Measurements from ENCODE around the gene FNDC4. TPM values are rescaled to one million over a fixed set of nuclear protein-coding genes. Genes with fewer than 3 reads are reported as not detected.
"Not testable (repeated sequence)": the region's sequence is repeated elsewhere in the genome, so short reads cannot be mapped to it uniquely, and the experiment has no call there.

FNDC4 gene
- total and polyA plus RNA-seq, 4 donors = 11.4 to 165 (median 41.8) TPM

GRCh38 chr2:27538839-27539450 lies 43.9 kb upstream of the FNDC4 start:
- not testable (repeated sequence) for H3K4me1 ChIP-seq (ENCODE audit: control insufficient read depth in 4 of 4, insufficient read depth in 4 of 4, low read length in 3 of 4); H3K27me3 ChIP-seq (ENCODE audit: control insufficient read depth in 4 of 4, insufficient read depth in 4 of 4, low read length in 3 of 4); H3K4me3 ChIP-seq (ENCODE audit: low read depth in 1 of 3, low read length in 3 of 3); DNase-seq (ENCODE audit: low spot score); H3K36me3 ChIP-seq (ENCODE audit: control insufficient read depth in 4 of 4, insufficient read depth in 3 of 4, low read depth in 1 of 4, low read length in 3 of 4); H3K27ac ChIP-seq (ENCODE audit: low read depth in 1 of 2, low read length in 2 of 2); H3K9me3 ChIP-seq (ENCODE audit: control insufficient read depth in 4 of 4, low read length in 3 of 4); H3K9ac ChIP-seq (ENCODE audit: low read depth in 1 of 2, low read length in 2 of 2)
- 63% methylated on average over 4 of the region's 6 CpGs for WGBS

DNA sequence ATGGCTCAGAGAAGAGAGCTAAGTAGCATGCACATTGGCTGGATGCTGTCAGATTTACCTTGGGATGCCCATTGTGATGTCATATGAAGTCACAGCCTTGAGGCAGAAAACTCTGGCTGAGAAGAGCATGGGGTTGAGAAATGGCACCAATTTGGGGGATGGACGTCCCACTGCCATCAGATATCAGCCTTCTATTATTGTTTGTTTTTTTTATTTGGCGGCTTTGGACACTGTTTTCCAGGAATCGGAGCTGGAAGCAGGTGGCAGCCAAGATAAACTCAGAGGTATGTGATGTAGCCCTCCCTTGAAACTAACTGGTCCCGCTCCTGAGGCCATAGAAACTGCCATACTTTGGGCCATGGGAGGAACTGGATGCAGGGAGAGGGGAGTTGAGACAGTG lies 42.3 kb upstream of the FNDC4 start:
- DNase-seq (ENCODE audit: low spot score) = no peak
- no peak overlapping the region for H3K9ac ChIP-seq (ENCODE audit: low read depth in 1 of 2, low read length in 2 of 2)
- H3K4me3 ChIP-seq (ENCODE audit: low read depth in 1 of 3, low read length in 3 of 3) = no peak overlapping the region
- H3K27ac ChIP-seq (ENCODE audit: low read depth in 1 of 2, low read length in 2 of 2) = no peak overlapping the region
- no peaks in the 10 kb centered on the region for H3K9me3 ChIP-seq (ENCODE audit: control insufficient read depth in 4 of 4, low read length in 3 of 4)
- H3K27me3 ChIP-seq (ENCODE audit: control insufficient read depth in 4 of 4, insufficient read depth in 4 of 4, low read length in 3 of 4) = no peaks in the 10 kb centered on the region
- WGBS = 54% methylated on average over 4 of the region's 4 CpGs
- TF ChIP-seq RXRA (IDR thresholded peaks at IDR 0.05) (no peak), HNF4A (conservative IDR thresholded peaks at IDR 0.05) (no peak), ATF3 (IDR thresholded peaks at IDR 0.05) (no peak), RAD21 (IDR thresholded peaks at IDR 0.05) (no peak), GABPA (IDR thresholded peaks at IDR 0.05 in 1 of 2, conservative IDR thresholded peaks at IDR 0.05 in 1 of 2) (no peak), HNF4G (IDR thresholded peaks at IDR 0.05) (no peak)
- no peaks in the 10 kb centered on the region for H3K36me3 ChIP-seq (ENCODE audit: control insufficient read depth in 4 of 4, insufficient read depth in 3 of 4, low read depth in 1 of 4, low read length in 3 of 4)
- H3K4me1 ChIP-seq (ENCODE audit: control insufficient read depth in 4 of 4, insufficient read depth in 4 of 4, low read length in 3 of 4) = no peaks in the 10 kb centered on the region

DNA sequence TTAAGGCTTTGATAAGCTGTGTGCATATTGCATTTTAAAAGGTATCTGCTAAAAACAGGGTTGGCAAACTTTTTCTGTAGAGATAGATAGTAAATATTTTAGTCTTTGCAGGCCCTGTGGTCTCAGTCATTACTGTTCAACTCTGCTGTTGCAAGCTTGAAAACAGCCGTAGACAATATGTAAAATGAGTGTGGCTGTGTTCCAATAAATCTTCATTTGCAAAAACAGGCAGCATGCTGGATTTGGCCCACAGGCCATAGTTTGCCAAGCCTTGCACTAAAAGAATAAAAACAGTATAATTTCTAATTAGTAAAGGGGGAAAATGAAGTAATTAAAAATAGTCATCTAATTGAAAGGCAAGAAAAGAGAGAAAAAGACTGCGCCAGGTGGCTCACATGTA lies 37.0 kb upstream of the FNDC4 start:
- Histone ChIP-seq H3K9ac (ENCODE audit: low read depth in 1 of 2, low read length in 2 of 2) (no peak overlapping the region), H3K4me1 (ENCODE audit: control insufficient read depth in 4 of 4, insufficient read depth in 4 of 4, low read length in 3 of 4) (no peaks in the 10 kb centered on the region), H3K9me3 (ENCODE audit: control insufficient read depth in 4 of 4, low read length in 3 of 4) (no peaks in the 10 kb centered on the region), H3K36me3 (ENCODE audit: control insufficient read depth in 4 of 4, insufficient read depth in 3 of 4, low read depth in 1 of 4, low read length in 3 of 4) (no peaks in the 10 kb centered on the region), H3K27me3 (ENCODE audit: control insufficient read depth in 4 of 4, insufficient read depth in 4 of 4, low read length in 3 of 4) (no peaks in the 10 kb centered on the region), H3K27ac (ENCODE audit: low read depth in 1 of 2, low read length in 2 of 2) (no peak overlapping the region), H3K4me3 (ENCODE audit: low read depth in 1 of 3, low read length in 3 of 3) (no peak overlapping the region)
- TF ChIP-seq FOXA1 (IDR thresholded peaks at IDR 0.05) (no peak), SP1 (IDR thresholded peaks at IDR 0.05) (no peak), ATF3 (IDR thresholded peaks at IDR 0.05) (no peak), TAF1 (conservative IDR thresholded peaks at IDR 0.05) (no peak), YY1 (IDR thresholded peaks at IDR 0.05) (no peak), CTCF (IDR thresholded peaks at IDR 0.05; ENCODE audit: low read depth, low read length, missing input control) (no peak), EGR1 (IDR thresholded peaks at IDR 0.05; ENCODE audit: low read depth in 2 of 2) (no peak), HNF4G (IDR thresholded peaks at IDR 0.05) (no peak), HNF4A (conservative IDR thresholded peaks at IDR 0.05) (no peak), GABPA (IDR thresholded peaks at IDR 0.05 in 1 of 2, conservative IDR thresholded peaks at IDR 0.05 in 1 of 2) (no peak), NR2F2 (IDR thresholded peaks at IDR 0.05) (no peak), MAX (IDR thresholded peaks at IDR 0.05) (no peak), FOXA2 (IDR thresholded peaks at IDR 0.05) (no peak), JUND (IDR thresholded peaks at IDR 0.05) (no peak), ZBTB33 (IDR thresholded peaks at IDR 0.05) (no peak), RXRA (IDR thresholded peaks at IDR 0.05) (no peak), RAD21 (IDR thresholded peaks at IDR 0.05) (no peak)
- TF ChIP-seq, protein P1, sequence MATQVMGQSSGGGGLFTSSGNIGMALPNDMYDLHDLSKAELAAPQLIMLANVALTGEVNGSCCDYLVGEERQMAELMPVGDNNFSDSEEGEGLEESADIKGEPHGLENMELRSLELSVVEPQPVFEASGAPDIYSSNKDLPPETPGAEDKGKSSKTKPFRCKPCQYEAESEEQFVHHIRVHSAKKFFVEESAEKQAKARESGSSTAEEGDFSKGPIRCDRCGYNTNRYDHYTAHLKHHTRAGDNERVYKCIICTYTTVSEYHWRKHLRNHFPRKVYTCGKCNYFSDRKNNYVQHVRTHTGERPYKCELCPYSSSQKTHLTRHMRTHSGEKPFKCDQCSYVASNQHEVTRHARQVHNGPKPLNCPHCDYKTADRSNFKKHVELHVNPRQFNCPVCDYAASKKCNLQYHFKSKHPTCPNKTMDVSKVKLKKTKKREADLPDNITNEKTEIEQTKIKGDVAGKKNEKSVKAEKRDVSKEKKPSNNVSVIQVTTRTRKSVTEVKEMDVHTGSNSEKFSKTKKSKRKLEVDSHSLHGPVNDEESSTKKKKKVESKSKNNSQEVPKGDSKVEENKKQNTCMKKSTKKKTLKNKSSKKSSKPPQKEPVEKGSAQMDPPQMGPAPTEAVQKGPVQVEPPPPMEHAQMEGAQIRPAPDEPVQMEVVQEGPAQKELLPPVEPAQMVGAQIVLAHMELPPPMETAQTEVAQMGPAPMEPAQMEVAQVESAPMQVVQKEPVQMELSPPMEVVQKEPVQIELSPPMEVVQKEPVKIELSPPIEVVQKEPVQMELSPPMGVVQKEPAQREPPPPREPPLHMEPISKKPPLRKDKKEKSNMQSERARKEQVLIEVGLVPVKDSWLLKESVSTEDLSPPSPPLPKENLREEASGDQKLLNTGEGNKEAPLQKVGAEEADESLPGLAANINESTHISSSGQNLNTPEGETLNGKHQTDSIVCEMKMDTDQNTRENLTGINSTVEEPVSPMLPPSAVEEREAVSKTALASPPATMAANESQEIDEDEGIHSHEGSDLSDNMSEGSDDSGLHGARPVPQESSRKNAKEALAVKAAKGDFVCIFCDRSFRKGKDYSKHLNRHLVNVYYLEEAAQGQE (IDR thresholded peaks at IDR 0.05) = no peak
- WGBS = 95% methylated on average over 2 of the region's 2 CpGs
- DNase-seq (ENCODE audit: low spot score) = no peak
